Skeletal muscle tissue (tissue), 4 donors: ENCODE results near the gene SCN1A. TPM values are rescaled to one million over a fixed set of nuclear protein-coding genes. Genes with fewer than 3 reads are reported as not detected.
"Not testable (repeated sequence)": the region's sequence is repeated elsewhere in the genome, so short reads cannot be mapped to it uniquely, and the experiment has no call there.

Experiments
- H3K27ac ChIP-seq: one replicate; pipeline ENCODE4 v1.7.0; 2013; ENCODE audit warnings: mild to moderate bottlenecking, low read depth, low read length, inconsistent platforms
- H3K27me3 ChIP-seq, 3 donors: one replicate each; pipeline ENCODE4 v1.7.0; 2013; ENCODE audit warnings: low read length in 3 of 3; ENCODE audit not compliant: control insufficient read depth in 3 of 3, insufficient read depth in 3 of 3
- H3K36me3 ChIP-seq, 3 donors: one replicate each; pipeline ENCODE4 v1.7.0; 2013; ENCODE audit warnings: low read length in 3 of 3; ENCODE audit not compliant: control insufficient read depth in 3 of 3, insufficient read depth in 3 of 3
- H3K4me1 ChIP-seq, 3 donors: one replicate each; pipeline ENCODE4 v1.7.0; 2013; ENCODE audit warnings: low read length in 3 of 3, mild to moderate bottlenecking in 3 of 3; ENCODE audit not compliant: control insufficient read depth in 3 of 3, insufficient read depth in 3 of 3
- H3K4me3 ChIP-seq, 3 donors: one replicate each; pipeline ENCODE4 v1.7.0; 2013; ENCODE audit warnings: low read length in 3 of 3
- H3K9ac ChIP-seq, 3 donors: one replicate each; pipeline ENCODE4 v1.7.0; 2013; ENCODE audit warnings: low read length in 3 of 3, mild to moderate bottlenecking in 3 of 3, moderate library complexity in 2 of 3, low read depth in 1 of 3
- H3K9me3 ChIP-seq, 3 donors: one replicate each; pipeline ENCODE4 v1.7.0; 2013; ENCODE audit warnings: low read length in 3 of 3; ENCODE audit not compliant: control insufficient read depth in 3 of 3
- total RNA-seq: library from RNA; depleted of rRNA; stranded (reverse); fragments of >200 nt; gene quantifications from one replicate; pipeline ENCODE4 v1.2.3, GENCODE V29; 2014
- donor health status: Osteomylitis.

SCN1A gene
- total RNA-seq, 1 donor from 2014 or later, result under 0.01 TPM

DNA sequence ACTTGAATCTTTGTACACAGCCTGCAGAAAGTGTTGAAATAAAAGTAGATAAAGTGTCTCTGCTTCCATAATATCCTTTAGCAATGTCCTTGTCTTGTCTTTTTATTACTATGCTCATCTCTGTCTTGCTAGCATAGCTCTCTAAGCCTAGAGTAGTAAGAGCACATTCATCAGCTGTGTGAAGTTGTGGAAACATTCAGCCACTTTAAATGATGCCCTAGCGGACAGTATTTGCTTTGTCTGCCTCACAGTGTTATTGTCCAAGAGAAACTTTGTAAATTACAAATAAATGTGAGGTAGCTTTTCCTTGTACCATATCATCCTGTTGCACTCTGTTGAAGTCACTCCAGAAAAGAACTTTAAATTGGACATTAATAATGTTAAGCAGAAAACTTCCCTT lies 113.9 kb downstream of the SCN1A start:
- no peaks in the 10 kb centered on the region for H3K4me1 ChIP-seq
- no peak overlapping the region for H3K27ac ChIP-seq
- H3K9me3 ChIP-seq, result no peaks in the 10 kb centered on the region
- no peaks in the 10 kb centered on the region for H3K36me3 ChIP-seq
- H3K9ac ChIP-seq, result no peak overlapping the region
- no peak overlapping the region for H3K4me3 ChIP-seq
- H3K27me3 ChIP-seq, result no peaks in the 10 kb centered on the region

DNA sequence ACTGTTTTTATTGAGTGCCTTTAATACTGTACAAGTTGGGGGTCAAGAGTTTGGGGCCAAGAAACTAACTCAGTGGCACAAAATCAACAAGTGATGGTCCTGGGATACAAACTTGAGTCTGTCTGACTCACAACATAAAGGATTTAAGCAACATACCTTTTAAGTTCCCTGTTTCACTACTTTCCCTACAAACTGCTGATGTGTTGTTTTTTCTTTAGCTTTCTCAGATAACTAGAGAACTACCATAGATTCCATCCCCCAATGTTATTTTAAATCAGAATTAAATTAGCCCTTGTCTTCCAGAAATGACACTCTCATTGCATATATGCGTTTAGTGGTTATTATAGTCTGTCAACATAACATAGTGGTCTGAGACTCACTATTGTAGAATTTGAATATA lies 116.2 kb downstream of the SCN1A start:
- H3K27ac ChIP-seq, result no peak overlapping the region
- no peaks in the 10 kb centered on the region for H3K4me1 ChIP-seq
- no peaks in the 10 kb centered on the region for H3K9me3 ChIP-seq
- H3K9ac ChIP-seq, result no peak overlapping the region
- H3K36me3 ChIP-seq, result no peaks in the 10 kb centered on the region
- H3K4me3 ChIP-seq, result no peak overlapping the region
- H3K27me3 ChIP-seq, result no peaks in the 10 kb centered on the region

DNA sequence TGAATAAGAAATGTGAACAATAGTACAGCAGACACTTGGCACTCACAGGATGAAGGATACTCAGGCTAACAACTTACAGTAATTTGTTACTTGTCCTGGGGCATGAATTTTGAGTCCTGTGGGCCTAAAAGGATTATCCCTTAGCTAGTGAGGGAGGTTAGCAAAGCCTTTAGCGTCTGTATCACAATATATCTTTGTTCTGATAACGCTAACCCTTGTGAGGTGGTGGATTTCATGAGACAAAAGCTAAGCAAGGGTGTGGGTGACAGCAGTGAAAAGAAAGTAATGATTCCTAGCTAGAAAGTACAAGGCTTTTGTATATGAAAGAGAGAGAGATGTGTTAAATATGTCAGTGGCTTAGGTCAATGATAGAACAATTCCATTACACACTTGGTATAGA lies 127.4 kb downstream of the SCN1A start:
- H3K36me3 ChIP-seq, result no peaks in the 10 kb centered on the region
- no peaks in the 10 kb centered on the region for H3K27me3 ChIP-seq
- H3K27ac ChIP-seq, result no peak overlapping the region
- H3K4me3 ChIP-seq, result no peak overlapping the region
- H3K4me1 ChIP-seq, result no peaks in the 10 kb centered on the region
- no peak overlapping the region for H3K9ac ChIP-seq
- no peaks in the 10 kb centered on the region for H3K9me3 ChIP-seq

DNA sequence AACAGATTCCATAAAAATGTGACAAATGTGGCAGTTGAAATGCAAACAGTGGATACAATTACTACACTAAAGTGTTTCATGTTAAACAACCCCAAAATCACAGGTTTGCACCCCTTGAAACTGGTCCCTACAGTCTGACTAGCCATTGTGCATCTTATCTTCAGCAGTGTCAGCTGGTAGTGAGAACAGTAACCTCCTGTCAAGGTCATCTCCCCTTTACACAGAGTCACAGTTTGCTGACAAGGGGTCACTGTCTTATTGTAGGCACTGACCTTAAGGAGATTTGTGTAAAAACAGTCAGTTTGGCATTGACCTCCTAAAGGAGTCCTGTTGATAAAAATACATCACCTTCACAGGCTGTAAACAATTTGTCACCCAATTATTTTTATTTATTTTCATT lies 137.0 kb downstream of the SCN1A start:
- Histone ChIP-seq H3K4me3 (no peak overlapping the region), H3K4me1 (no peaks in the 10 kb centered on the region), H3K9me3 (peaks cover 0 to 3% (median 0%) of the 10 kb centered on the region in 3 donors), H3K9ac (no peak overlapping the region), H3K27ac (no peak overlapping the region), H3K27me3 (no peaks in the 10 kb centered on the region), H3K36me3 (no peaks in the 10 kb centered on the region)

DNA sequence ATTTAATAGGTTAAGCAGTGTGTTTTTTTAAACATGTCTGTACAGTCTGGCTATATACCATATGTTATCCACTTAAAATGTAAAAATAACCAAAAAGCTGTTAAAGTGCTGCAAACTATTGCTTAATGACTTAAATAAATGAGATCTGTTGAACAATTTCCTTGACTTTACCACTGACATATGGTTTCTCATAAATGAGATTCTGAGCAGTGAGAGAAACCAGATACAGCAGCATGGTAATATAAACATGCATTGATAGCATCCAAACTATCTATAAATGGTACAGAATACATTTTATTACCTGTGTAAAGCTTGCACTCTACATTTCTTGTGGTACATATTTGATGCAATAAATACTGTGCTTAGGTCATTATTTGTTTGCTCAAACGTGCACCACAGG lies 138.0 kb downstream of the SCN1A start:
- Histone ChIP-seq H3K36me3 (no peaks in the 10 kb centered on the region), H3K27me3 (no peaks in the 10 kb centered on the region), H3K4me3 (no peak overlapping the region), H3K9ac (no peak overlapping the region), H3K9me3 (peaks cover 0 to 3% (median 0%) of the 10 kb centered on the region in 3 donors), H3K27ac (no peak overlapping the region), H3K4me1 (no peaks in the 10 kb centered on the region)

DNA sequence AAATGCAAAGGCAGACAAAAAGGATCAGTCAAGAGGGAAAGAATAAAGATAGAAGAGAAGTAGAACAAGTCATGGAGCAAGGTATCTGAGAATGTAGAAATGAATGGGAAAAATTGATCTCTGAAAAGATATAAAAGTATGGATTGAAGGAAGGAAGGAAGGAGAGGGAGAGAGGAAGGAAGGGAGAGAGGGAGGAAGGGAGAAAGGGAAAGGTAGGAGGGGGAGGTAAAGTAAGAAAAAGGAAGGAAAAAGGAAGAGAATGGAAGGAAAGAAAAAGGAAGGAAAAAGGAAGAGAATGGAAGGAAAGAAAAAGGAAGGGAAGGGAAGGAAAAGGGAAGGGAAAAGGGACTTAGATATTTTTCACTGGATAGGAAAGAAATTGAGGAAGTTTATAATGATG lies 142.7 kb downstream of the SCN1A start:
- H3K4me1 ChIP-seq, result no peaks in the 10 kb centered on the region
- H3K9me3 ChIP-seq, result peaks cover 0 to 3% (median 0%) of the 10 kb centered on the region in 3 donors
- no peak overlapping the region for H3K4me3 ChIP-seq
- no peak overlapping the region for H3K9ac ChIP-seq
- no peaks in the 10 kb centered on the region for H3K36me3 ChIP-seq
- no peak overlapping the region for H3K27ac ChIP-seq
- no peaks in the 10 kb centered on the region for H3K27me3 ChIP-seq

DNA sequence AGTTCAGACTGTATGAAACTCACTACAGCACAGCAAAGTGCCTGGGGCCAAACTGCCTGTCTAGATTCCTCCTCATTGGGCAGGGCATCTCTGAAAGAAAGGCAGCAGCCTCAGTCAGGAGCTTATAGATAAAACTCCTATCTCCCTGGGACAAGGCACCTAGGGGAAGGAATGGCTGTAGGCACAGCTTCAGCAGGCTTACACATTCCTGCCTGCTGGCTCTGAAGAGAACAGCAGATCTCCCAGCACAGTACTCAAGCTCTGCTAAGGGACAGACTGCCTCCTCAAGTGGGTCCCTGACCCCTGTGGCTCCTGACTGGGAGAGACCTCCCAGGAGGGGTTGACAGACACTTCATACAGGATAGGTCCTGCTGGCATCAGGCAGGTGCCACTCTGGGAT lies 155.7 kb downstream of the SCN1A start:
- not testable (repeated sequence) for H3K36me3 ChIP-seq, H3K4me1 ChIP-seq, H3K9me3 ChIP-seq, H3K9ac ChIP-seq, H3K4me3 ChIP-seq, H3K27ac ChIP-seq, H3K27me3 ChIP-seq

DNA sequence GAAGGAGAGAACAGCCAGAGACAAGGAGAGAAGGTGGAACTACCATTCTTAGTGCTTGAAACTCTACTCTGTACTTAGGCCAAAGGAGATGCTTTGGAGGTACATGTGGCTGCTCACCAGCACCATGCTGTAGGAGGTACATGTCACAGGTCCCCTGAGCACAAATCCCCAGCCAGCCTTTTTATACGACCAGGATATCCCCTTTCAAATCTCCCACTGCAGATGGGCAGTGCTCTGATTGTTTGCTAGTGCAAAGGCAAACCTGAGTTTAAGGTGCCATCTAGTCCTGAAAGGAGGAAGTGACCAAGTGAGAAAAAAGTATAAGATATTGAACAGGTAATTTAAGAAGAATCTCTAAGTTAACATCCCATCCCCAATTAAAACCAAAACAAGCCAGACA lies 157.2 kb downstream of the SCN1A start:
- Histone ChIP-seq H3K9me3 (no peaks in the 10 kb centered on the region), H3K4me1 (no peaks in the 10 kb centered on the region), H3K36me3 (no peaks in the 10 kb centered on the region), H3K9ac (no peak overlapping the region), H3K27ac (no peak overlapping the region), H3K27me3 (peaks cover 0 to 6% (median 0%) of the 10 kb centered on the region in 3 donors), H3K4me3 (no peak overlapping the region)

DNA sequence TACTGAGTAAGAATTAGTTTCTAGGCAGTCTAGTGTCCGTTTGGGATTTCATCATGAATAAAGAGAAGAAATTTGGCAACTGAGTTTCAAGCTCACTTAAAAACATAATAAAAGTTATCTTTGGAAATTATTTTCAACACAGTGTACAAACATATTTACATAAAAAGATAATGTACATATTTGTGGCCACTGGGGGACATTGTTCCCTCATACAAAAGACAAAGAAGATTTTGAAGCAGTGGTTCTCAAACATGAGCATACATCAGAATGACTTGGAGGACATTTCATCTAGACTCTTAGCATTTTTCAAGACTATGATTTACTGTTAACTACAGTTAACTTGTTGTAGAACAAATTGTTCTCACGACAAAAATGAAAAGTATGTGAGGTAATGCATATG lies 158.6 kb downstream of the SCN1A start:
- Histone ChIP-seq H3K27me3 (peaks cover 0 to 6% (median 0%) of the 10 kb centered on the region in 3 donors), H3K4me1 (no peaks in the 10 kb centered on the region), H3K9ac (no peak overlapping the region), H3K9me3 (no peaks in the 10 kb centered on the region), H3K27ac (no peak overlapping the region), H3K36me3 (no peaks in the 10 kb centered on the region), H3K4me3 (no peak overlapping the region)

DNA sequence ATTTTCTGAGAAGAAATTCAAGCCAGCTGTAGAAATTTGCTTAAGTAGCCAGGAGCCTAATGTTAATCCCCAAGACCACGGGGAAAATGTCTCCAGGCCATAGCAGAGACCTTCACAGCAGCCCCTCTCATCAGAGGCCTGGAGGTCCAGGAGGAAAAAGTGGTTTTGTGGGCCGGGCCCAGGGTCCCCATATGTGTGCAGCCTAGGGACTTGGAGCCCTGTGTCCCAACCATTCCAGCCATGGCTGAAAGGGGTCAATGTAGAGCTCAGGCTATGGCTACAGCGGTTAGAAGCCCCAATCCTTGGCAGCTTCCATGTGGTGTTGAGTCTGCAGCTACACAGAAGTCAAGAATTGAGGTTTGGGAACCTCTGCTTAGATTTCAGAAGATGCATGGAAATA lies 160.1 kb downstream of the SCN1A start:
- H3K9me3 ChIP-seq, result no peaks in the 10 kb centered on the region
- H3K9ac ChIP-seq, result no peak overlapping the region
- no peaks in the 10 kb centered on the region for H3K36me3 ChIP-seq
- no peak overlapping the region for H3K4me3 ChIP-seq
- H3K27ac ChIP-seq, result no peak overlapping the region
- H3K4me1 ChIP-seq, result no peaks in the 10 kb centered on the region
- peaks cover 0 to 6% (median 0%) of the 10 kb centered on the region in 3 donors for H3K27me3 ChIP-seq

DNA sequence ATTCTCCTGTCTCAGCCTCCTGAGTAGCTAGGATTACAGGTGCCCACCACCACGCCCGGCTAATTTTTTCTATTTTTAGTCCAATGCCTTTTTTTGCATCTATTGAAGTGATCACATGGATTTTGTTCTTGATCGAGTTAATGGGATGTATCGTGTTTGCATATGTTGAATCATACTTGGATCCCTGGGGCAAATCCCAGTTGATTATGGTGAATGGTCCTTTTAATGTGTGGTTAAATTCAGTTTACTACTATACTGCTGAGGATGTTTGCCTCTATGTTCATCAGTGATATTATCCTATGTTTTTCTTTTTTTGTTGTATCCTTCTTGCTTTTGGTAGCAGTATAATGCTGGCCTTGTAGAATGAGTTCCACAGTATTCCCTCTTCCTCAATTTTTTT lies 166.0 kb downstream of the SCN1A start:
- Histone ChIP-seq H3K9me3 (no peaks in the 10 kb centered on the region), H3K27ac (no peak overlapping the region), H3K27me3 (no peaks in the 10 kb centered on the region), H3K9ac (no peak overlapping the region), H3K36me3 (no peaks in the 10 kb centered on the region), H3K4me1 (no peaks in the 10 kb centered on the region), H3K4me3 (no peak overlapping the region)
